Activated B cell treated with CpG ODN at 0.5 μM for 24 hours (primary cell): Measurements from ENCODE around the gene TSPEAR. TPM values are rescaled to one million over a fixed set of nuclear protein-coding genes. Genes with fewer than 3 reads are reported as not detected.

ENCODE experiments used
- ATAC-seq: fragments of 200-7000 bp; cut with Tn5 transposase; one replicate; pipeline ENCODE4 v1.10.0; 2021; ENCODE audit warnings: low read depth, mild to moderate bottlenecking, moderate library complexity
- CTCF ChIA-PET: fragments of 350-600 bp; sonication (Branson Sonifier 250); formaldehyde crosslinking; loops from one replicate; lab custom pipeline; 2021; ENCODE audit warnings: antibody characterized with exemption; lab: Charles Lee
- POLR2A ChIA-PET: fragments of 350-600 bp; sonication (Branson Sonifier 250); formaldehyde crosslinking; loops from one replicate; lab custom pipeline; 2021; ENCODE audit warnings: antibody characterized with exemption; lab: Charles Lee
- DNase-seq: peaks from one replicate; pipeline ENCODE4 v3.0.0; 2022
- H3K27ac Mint-ChIP-seq: one replicate; pipeline ENCODE4 v1.8.0; 2020; ENCODE audit warnings: mixed read lengths
- H3K27me3 Mint-ChIP-seq: one replicate; pipeline ENCODE4 v1.8.0; 2021; ENCODE audit warnings: mixed read lengths
- H3K36me3 Mint-ChIP-seq: one replicate; pipeline ENCODE4 v1.8.0; 2021; ENCODE audit warnings: low read depth, mixed read lengths
- H3K4me1 Mint-ChIP-seq: one replicate; pipeline ENCODE4 v1.8.0; 2021; ENCODE audit warnings: mixed read lengths
- H3K4me3 Mint-ChIP-seq: one replicate; pipeline ENCODE4 v1.8.0; 2020; ENCODE audit warnings: mild to moderate bottlenecking, mixed read lengths
- H3K9me3 Mint-ChIP-seq: one replicate; pipeline ENCODE4 v1.8.0; 2020; ENCODE audit warnings: mixed read lengths
- CTCF ChIP-seq: fragments of 200-600 bp; IDR thresholded peaks from one replicate; pipeline ENCODE4 v1.8.0; 2022; ENCODE audit warnings: antibody characterized with exemption, mild to moderate bottlenecking
- intact Hi-C: fragments of 100-400 bp; cut with micrococcal nuclease; formaldehyde crosslinking; loops from one replicate; pipeline ENCODE4 v1.15.1; 2024
- total RNA-seq: library from RNA; stranded (reverse); gene quantifications from 2 replicates; pipeline ENCODE4 v1.2.3, GENCODE V29; 2022

The TSPEAR gene
- total RNA-seq, 1 donor from 2014 or later, result not detected

- no peak for TF ChIP-seq CTCF
- H3K4me1 Mint-ChIP-seq, result no peaks in the 10 kb centered on the region
- no peaks in the 10 kb centered on the region for H3K9me3 Mint-ChIP-seq
- intact Hi-C loops, result no loop called here
- H3K4me3 Mint-ChIP-seq, result no peak overlapping the region
- ChIA-PET POLR2A (no interaction called here), CTCF (no interaction called here)
- DNase-seq, result no peak
- H3K27ac Mint-ChIP-seq, result no peak overlapping the region
- no peak for ATAC-seq
- H3K36me3 Mint-ChIP-seq, result no peaks in the 10 kb centered on the region
- H3K27me3 Mint-ChIP-seq, result no peaks in the 10 kb centered on the region
These were observed 247.6 kb downstream of the TSPEAR start for GRCh38 chr21:44463724-44464123.

DNA sequence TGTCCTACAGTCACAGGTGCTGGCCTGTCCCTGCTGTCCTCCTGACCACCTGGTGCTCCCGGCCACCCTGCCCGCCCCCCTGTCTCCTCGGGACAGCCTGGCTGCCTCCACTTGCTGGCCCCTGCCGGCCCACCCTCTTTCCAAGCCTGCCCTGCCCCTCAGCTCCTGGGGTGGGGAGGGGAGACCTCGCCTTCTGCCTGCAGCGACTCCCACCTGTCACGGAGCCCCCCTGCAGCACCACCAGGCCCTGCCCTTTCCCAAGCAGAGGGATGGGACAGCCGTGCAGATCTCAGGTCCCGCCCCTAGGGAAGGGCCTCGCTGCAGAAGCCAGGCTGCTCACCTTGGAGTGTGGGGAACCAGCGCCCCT lies 248.6 kb downstream of the TSPEAR start:
- no peak overlapping the region for H3K27ac Mint-ChIP-seq
- intact Hi-C loops, result no loop called here
- POLR2A ChIA-PET, result no interaction called here
- no peaks in the 10 kb centered on the region for H3K4me1 Mint-ChIP-seq
- no peaks in the 10 kb centered on the region for H3K9me3 Mint-ChIP-seq
- DNase-seq (no peak), ATAC-seq (no peak)
- no peak for TF ChIP-seq CTCF
- no peak overlapping the region for H3K4me3 Mint-ChIP-seq
- CTCF ChIA-PET, result no interaction called here
- no peaks in the 10 kb centered on the region for H3K36me3 Mint-ChIP-seq
- no peaks in the 10 kb centered on the region for H3K27me3 Mint-ChIP-seq

DNA sequence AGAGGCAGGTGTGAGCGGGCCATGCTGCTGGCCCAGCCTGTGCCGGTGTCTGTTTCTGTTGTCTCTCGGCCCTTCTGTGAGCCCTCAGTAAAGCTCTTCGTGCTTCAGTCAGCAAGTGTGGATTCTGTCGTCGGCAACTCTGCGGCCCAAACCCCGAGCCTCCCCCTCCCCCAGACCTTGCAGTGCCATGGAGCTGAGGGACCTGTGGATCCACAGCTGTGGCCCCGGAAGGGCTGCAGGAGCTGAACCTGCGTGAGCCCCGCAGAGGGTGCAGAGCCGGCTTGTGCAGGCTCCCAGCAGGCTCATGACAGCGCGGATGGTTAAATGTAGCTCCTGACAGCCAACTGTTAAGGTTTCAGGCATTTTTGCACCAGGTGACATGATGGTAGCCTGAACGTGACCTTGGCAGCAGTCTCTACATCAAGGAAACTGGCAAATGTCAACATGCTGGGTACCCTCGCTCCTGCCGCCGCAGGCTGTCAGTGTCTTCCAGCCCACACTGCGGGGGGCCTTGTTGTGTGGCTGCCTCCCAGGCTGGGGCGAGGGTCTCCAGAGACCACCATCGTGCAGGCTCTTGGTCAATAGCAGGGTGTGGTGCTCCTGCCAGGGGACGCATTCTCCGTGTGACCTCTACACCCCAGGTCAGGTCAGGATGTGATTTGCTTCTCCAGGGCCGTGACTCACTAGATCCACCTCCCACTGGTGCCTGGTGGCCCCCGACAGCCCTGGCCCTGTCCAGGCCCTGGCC lies 249.1 kb downstream of the TSPEAR start:
- CTCF ChIA-PET, result no interaction called here
- POLR2A ChIA-PET, result no interaction called here
- H3K9me3 Mint-ChIP-seq, result no peaks in the 10 kb centered on the region

GRCh38 chr21:44461464-44462001 lies 249.8 kb downstream of the TSPEAR start:
- intact Hi-C loops, result no loop called here
- CTCF ChIA-PET, result no interaction called here
- Mint-ChIP-seq H3K27ac (no peak overlapping the region), H3K4me3 (no peak overlapping the region), H3K4me1 (no peaks in the 10 kb centered on the region), H3K9me3 (no peaks in the 10 kb centered on the region), H3K27me3 (no peaks in the 10 kb centered on the region), H3K36me3 (no peaks in the 10 kb centered on the region)
- POLR2A ChIA-PET, result no interaction called here
- TF ChIP-seq CTCF, result no peak
- DNase-seq, result no peak
- ATAC-seq, result no peak

More for the DNA sequence above, 249.1 kb downstream of the TSPEAR start:
- no peaks in the 10 kb centered on the region for H3K27me3 Mint-ChIP-seq
- no peaks in the 10 kb centered on the region for H3K4me1 Mint-ChIP-seq
- DNase-seq, result no peak
- no peak overlapping the region for H3K27ac Mint-ChIP-seq
- no peak for TF ChIP-seq CTCF
- intact Hi-C loops, result no loop called here
- H3K36me3 Mint-ChIP-seq, result no peaks in the 10 kb centered on the region
- no peak for ATAC-seq
- no peak overlapping the region for H3K4me3 Mint-ChIP-seq

- Mint-ChIP-seq H3K27me3 (no peaks in the 10 kb centered on the region), H3K9me3 (no peaks in the 10 kb centered on the region), H3K27ac (no peak overlapping the region), H3K36me3 (no peaks in the 10 kb centered on the region), H3K4me1 (peaks cover 2% of the 10 kb centered on the region), H3K4me3 (no peak overlapping the region)
- TF ChIP-seq CTCF, result no peak
- ChIA-PET CTCF (no interaction called here), POLR2A (no interaction called here)
- DNase-seq (no peak), ATAC-seq (no peak)
- intact Hi-C loops, result no loop called here
These were observed 250.4 kb downstream of the TSPEAR start for GRCh38 chr21:44461005-44461404.
